Measurements from ENCODE around the gene TBL1X. TPM values are rescaled to one million over a fixed set of nuclear protein-coding genes. Genes with fewer than 3 reads are reported as not detected.

TBL1X gene
- total and polyA plus RNA-seq, 2 of the 4 experiments (the other 2 are of a cell fraction): 16.2 to 20.8 TPM

DNA sequence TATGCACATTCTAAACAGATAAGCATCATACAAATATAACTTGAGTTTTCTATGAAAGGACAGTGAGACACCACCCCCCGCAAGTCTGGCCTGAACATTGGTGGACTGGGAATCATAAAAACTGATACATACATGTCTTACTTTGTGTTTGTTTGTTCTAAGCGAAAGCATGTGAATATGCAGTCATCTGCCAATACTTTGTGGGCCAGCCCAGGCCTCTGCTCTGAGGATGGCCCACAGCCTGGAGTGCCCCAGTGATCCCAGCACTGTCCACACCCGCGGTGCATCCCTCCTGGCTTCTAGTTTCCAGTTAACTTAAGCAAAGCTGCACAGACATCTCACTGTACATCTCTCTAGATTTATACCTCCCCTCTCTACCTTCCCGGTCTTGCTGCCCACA lies 154.3 kb downstream of the TBL1X start:
- H3K4me1 ChIP-seq (ENCODE audit: control insufficient read depth, insufficient read depth, low read length): no peaks in the 10 kb centered on the region
- in situ Hi-C loops (cut with MboI; ENCODE audit: low sequenced_read_pairs) (no loop called here), dilution Hi-C loops (cut with HindIII; ENCODE audit: low sequenced_read_pairs, unreplicated experiment) (no loop called here), intact Hi-C loops (cut with micrococcal nuclease) (no loop called here)
- no peak overlapping the region for H3K4ac ChIP-seq (ENCODE audit: low read depth, low read length)
- no TSS peak for BruUV-seq (replicated peaks)
- no peak for DNase-seq
- no peak overlapping the region for H2BK15ac ChIP-seq (ENCODE audit: low read depth, low read length)
- no peak overlapping the region for H3K4me2 ChIP-seq (ENCODE audit: low read depth, low read length)
- H3K14ac ChIP-seq (replicated peaks; ENCODE audit: low read depth, low read length): no peak overlapping the region
- H3K36me3 ChIP-seq (ENCODE audit: control insufficient read depth, insufficient read depth, low read length): no peaks in the 10 kb centered on the region
- H3K79me1 ChIP-seq (ENCODE audit: low read depth in 1 of 2, low read length in 2 of 2): peaks cover 13 to 63% of the 10 kb centered on the region in 2 experiments
- H3K9ac ChIP-seq (ENCODE audit: low read depth, low read length): no peak overlapping the region
- no peak overlapping the region for H2BK5ac ChIP-seq (ENCODE audit: low read depth, low read length, poor library complexity, severe bottlenecking)
- no peak for ATAC-seq (ENCODE audit: low read depth)
- H3K23ac ChIP-seq (ENCODE audit: low read depth, low read length): no peak overlapping the region
- no peaks in the 10 kb centered on the region; the same call in 1 of the 2 replicates for H3K9me3 ChIP-seq (ENCODE audit: control insufficient read depth, insufficient read depth, low read length)
- ChIA-PET CTCF (no interaction called here), POLR2A (ENCODE audit: unreplicated experiment) (no interaction called here)
- H3K18ac ChIP-seq (ENCODE audit: low read depth, low read length): no peak overlapping the region
- no peak overlapping the region for H2BK120ac ChIP-seq (ENCODE audit: low read depth, low read length)
- no peak overlapping the region for H2AK9ac ChIP-seq (replicated peaks; ENCODE audit: low read depth, low read length, poor library complexity)
- H4K8ac ChIP-seq (ENCODE audit: low read depth in 2 of 2, low read length in 2 of 2): no peak overlapping the region
- H3K27ac ChIP-seq (ENCODE audit: insufficient read depth, low read length): no peak overlapping the region
- no peak for TF ChIP-seq CHD1 (IDR thresholded peaks at IDR 0.05; ENCODE audit: low read depth, low read length)
- WGBS, 2 experiments (ENCODE audit: extremely low coverage in 2 of 2, insufficient read length in 1 of 2): 83% methylated on average over 2 of the region's 5 CpGs; no CpG with 5 or more reads in 1 of the 2 experiments
- no peak overlapping the region for H3K4me3 ChIP-seq (ENCODE audit: insufficient read depth, low read depth, low read length)
- H2AK5ac ChIP-seq (ENCODE audit: low read depth, low read length): no peak overlapping the region
- H4K5ac ChIP-seq (ENCODE audit: low read depth, low read length): no peak overlapping the region
- H4K91ac ChIP-seq (ENCODE audit: insufficient read depth, low read depth, low read length): no peak overlapping the region
- no peak overlapping the region for H2BK20ac ChIP-seq (ENCODE audit: low read depth, low read length)
- no peak overlapping the region for H2AFZ ChIP-seq (replicated peaks; ENCODE audit: low read length, poor library complexity)
- no peak overlapping the region for H3K56ac ChIP-seq (ENCODE audit: extremely low read depth, insufficient read depth, low read length)
- H3K27me3 ChIP-seq (ENCODE audit: control insufficient read depth, insufficient read depth, low read length): no peaks in the 10 kb centered on the region
- peaks cover 18% of the 10 kb centered on the region for H4K20me1 ChIP-seq (ENCODE audit: insufficient read depth, low read length)
- H3K9me1 ChIP-seq (ENCODE audit: insufficient read depth, low read length): peaks cover 6% of the 10 kb centered on the region; the same call in 1 of the 2 replicates

Data from IMR-90 (cell line).